ENCODE measurements around the gene C18orf63.

- TF ChIP-seq, protein P1, sequence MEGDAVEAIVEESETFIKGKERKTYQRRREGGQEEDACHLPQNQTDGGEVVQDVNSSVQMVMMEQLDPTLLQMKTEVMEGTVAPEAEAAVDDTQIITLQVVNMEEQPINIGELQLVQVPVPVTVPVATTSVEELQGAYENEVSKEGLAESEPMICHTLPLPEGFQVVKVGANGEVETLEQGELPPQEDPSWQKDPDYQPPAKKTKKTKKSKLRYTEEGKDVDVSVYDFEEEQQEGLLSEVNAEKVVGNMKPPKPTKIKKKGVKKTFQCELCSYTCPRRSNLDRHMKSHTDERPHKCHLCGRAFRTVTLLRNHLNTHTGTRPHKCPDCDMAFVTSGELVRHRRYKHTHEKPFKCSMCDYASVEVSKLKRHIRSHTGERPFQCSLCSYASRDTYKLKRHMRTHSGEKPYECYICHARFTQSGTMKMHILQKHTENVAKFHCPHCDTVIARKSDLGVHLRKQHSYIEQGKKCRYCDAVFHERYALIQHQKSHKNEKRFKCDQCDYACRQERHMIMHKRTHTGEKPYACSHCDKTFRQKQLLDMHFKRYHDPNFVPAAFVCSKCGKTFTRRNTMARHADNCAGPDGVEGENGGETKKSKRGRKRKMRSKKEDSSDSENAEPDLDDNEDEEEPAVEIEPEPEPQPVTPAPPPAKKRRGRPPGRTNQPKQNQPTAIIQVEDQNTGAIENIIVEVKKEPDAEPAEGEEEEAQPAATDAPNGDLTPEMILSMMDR (IDR thresholded peaks at IDR 0.05): no peak
- no peak for TF ChIP-seq POLR2A (IDR thresholded peaks at IDR 0.05)
Measured at GRCh38 chr18:74281980-74282754, 33.5 kb upstream of the C18orf63 start.
